Osteoblast (primary cell): ENCODE results near the gene DNAH11. TPM values are rescaled to one million over a fixed set of nuclear protein-coding genes. Genes with fewer than 3 reads are reported as not detected.

ENCODE experiments used
- DNase-seq: peaks from one replicate; pipeline ENCODE4 v3.0.0; 2011; ENCODE audit warnings: low spot score, mixed read lengths; ENCODE audit not compliant: insufficient read length; ENCODE audit errors: missing footprints
- H2AFZ ChIP-seq: 2 replicates; pipeline ENCODE4 v1.6.0; 2011; ENCODE audit warnings: mild to moderate bottlenecking, low read length
- H3K27ac ChIP-seq: 2 replicates; pipeline ENCODE4 v1.5.1; 2011; ENCODE audit warnings: mild to moderate bottlenecking, low read depth, low read length, moderate library complexity
- H3K27me3 ChIP-seq: 2 replicates; pipeline ENCODE4 v1.6.0; 2012; ENCODE audit warnings: mild to moderate bottlenecking, control low read depth, inconsistent platforms, low read length, moderate library complexity; ENCODE audit not compliant: insufficient read depth
- H3K36me3 ChIP-seq: 2 replicates; pipeline ENCODE4 v1.5.1; 2011; ENCODE audit warnings: mild to moderate bottlenecking, low read length, control low read depth, moderate library complexity; ENCODE audit not compliant: insufficient read depth
- H3K4me1 ChIP-seq: 2 replicates; pipeline ENCODE4 v1.5.1; 2011; ENCODE audit warnings: mild to moderate bottlenecking, low read length, control low read depth, moderate library complexity; ENCODE audit not compliant: insufficient read depth
- H3K4me2 ChIP-seq: 2 replicates; pipeline ENCODE4 v1.6.0; 2011; ENCODE audit warnings: mild to moderate bottlenecking, low read length; ENCODE audit not compliant: insufficient read depth
- H3K4me3 ChIP-seq: fragments of 200-600 bp; sonication (generic); 3 replicates; pipeline ENCODE4 v1.5.1; 2012; ENCODE audit warnings: mild to moderate bottlenecking, low read length, inconsistent platforms; ENCODE audit not compliant: insufficient read depth
- H3K79me2 ChIP-seq: 2 replicates; pipeline ENCODE4 v1.6.0; 2012; ENCODE audit warnings: mild to moderate bottlenecking, low read length, control low read depth, inconsistent platforms; ENCODE audit not compliant: insufficient read depth
- H3K9me3 ChIP-seq: 2 replicates; pipeline ENCODE4 v1.5.1; 2011; ENCODE audit warnings: low read depth, low read length, control low read depth
- H4K20me1 ChIP-seq: 2 replicates; pipeline ENCODE4 v1.6.0; 2012; ENCODE audit warnings: mild to moderate bottlenecking, low read length, control low read depth; ENCODE audit not compliant: insufficient read depth
- CTCF ChIP-seq: IDR thresholded peaks from 2 replicates; pipeline ENCODE4 v1.5.1; 2011; ENCODE audit warnings: mild to moderate bottlenecking, low read depth, low read length, moderate library complexity; ENCODE audit errors: extremely low read depth
- total RNA-seq: library from RNA; depleted of rRNA; stranded (reverse); fragments of >200 nt; gene quantifications from 2 replicates; pipeline ENCODE4 v1.2.3, GENCODE V29; 2012

Gene DNAH11
- total RNA-seq, 1 donor = 1.1 TPM

DNA sequence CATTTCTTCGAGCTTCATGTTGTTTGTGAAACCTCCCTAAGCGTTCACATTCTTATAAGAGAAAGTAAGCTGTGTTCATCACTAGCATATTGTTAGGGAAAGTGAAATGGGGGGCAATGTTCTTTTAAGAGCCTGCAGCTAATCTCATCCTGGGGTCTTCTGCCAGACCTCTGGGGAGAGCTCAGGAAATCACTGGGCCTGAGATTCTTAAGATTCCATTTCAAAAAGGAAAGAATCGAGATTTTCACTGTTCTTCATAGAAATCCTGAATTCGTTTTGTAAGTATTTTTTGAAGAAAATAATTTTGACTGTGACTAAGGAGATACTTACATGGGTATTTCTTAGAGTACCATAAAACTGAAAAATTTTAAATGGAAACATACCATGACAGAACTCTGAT is 242.2 kb downstream of the DNAH11 start:
- no peak for TF ChIP-seq CTCF
- Histone ChIP-seq H2AFZ (no peak overlapping the region), H3K27me3 (no peaks in the 10 kb centered on the region), H3K9me3 (no peaks in the 10 kb centered on the region), H3K4me1 (no peaks in the 10 kb centered on the region), H4K20me1 (no peaks in the 10 kb centered on the region), H3K27ac (no peak overlapping the region), H3K4me3 (no peak overlapping the region), H3K79me2 (no peaks in the 10 kb centered on the region), H3K4me2 (no peak overlapping the region), H3K36me3 (no peaks in the 10 kb centered on the region)
- no peak for DNase-seq

DNA sequence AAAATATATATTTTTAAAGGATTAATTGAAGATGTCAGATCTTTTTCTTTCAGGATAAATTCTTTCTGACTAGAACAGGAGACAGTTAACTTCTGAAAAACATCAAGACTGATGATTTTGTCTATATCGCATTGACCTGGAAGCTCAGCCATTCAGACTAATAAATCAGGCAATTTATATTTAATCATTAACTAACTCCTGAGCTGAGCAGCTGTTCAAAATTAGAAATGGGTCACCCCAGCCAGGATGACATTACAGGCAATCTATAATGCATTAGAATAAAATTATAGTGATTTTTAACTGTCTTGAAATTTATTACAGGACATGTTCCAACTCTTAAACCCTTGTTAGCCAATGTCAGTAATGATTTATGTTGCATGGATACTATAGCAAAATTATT is 263.0 kb downstream of the DNAH11 start:
- H3K79me2 ChIP-seq = no peaks in the 10 kb centered on the region
- no peak overlapping the region for H2AFZ ChIP-seq
- no peaks in the 10 kb centered on the region for H3K4me1 ChIP-seq
- H4K20me1 ChIP-seq = no peaks in the 10 kb centered on the region
- H3K27ac ChIP-seq = no peak overlapping the region
- no peaks in the 10 kb centered on the region for H3K9me3 ChIP-seq
- no peak overlapping the region for H3K4me3 ChIP-seq
- H3K36me3 ChIP-seq = no peaks in the 10 kb centered on the region
- no peak for TF ChIP-seq CTCF
- no peak overlapping the region for H3K4me2 ChIP-seq
- DNase-seq = no peak
- no peaks in the 10 kb centered on the region for H3K27me3 ChIP-seq

GRCh38 chr7:21806388-21806787 is 263.5 kb downstream of the DNAH11 start:
- Histone ChIP-seq H3K36me3 (no peaks in the 10 kb centered on the region), H3K27me3 (no peaks in the 10 kb centered on the region), H2AFZ (no peak overlapping the region), H3K4me3 (no peak overlapping the region), H3K79me2 (no peaks in the 10 kb centered on the region), H3K4me1 (no peaks in the 10 kb centered on the region), H4K20me1 (no peaks in the 10 kb centered on the region), H3K9me3 (no peaks in the 10 kb centered on the region), H3K4me2 (no peak overlapping the region), H3K27ac (no peak overlapping the region)
- no peak for TF ChIP-seq CTCF
- peak; percentile 65 for DNase-seq

DNA sequence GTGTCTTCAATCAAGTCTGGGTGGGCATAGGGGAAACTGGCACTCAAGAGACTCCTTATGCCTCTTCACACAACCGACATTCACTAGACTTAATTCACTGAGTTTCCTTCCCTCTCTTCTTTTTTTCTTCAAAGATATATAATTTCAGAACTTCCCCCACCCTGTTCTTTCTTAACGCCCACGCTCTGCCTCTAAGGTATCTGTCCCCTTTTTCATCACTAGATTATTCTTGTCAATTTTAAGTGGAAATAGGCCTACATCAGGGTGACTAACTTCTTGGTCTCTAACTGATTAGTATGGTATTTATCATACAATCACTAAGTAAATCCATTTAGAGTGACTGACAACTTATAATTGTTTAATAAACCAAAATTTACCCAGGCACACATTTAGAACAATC is 276.2 kb downstream of the DNAH11 start:
- no peak overlapping the region for H2AFZ ChIP-seq

More for the DNA sequence above, 276.2 kb downstream of the DNAH11 start:
- Histone ChIP-seq H4K20me1 (no peaks in the 10 kb centered on the region), H3K79me2 (no peaks in the 10 kb centered on the region), H3K4me2 (no peak overlapping the region), H3K9me3 (no peaks in the 10 kb centered on the region), H3K4me1 (no peaks in the 10 kb centered on the region), H3K36me3 (no peaks in the 10 kb centered on the region), H3K27me3 (no peaks in the 10 kb centered on the region), H3K27ac (no peak overlapping the region), H3K4me3 (no peak overlapping the region)
- DNase-seq = no peak
- TF ChIP-seq CTCF = no peak
